HG03575 (cell line): ENCODE results near the gene TIMM17B.

Source experiments
- ATAC-seq: cut with Tn5 transposase; IDR thresholded peaks from one replicate; pipeline ENCODE4 v1.9.1; 2021; ENCODE audit not compliant: unreplicated experiment, insufficient number of reproducible peaks, low FRiP score; ENCODE audit errors: extremely low read depth

The TIMM17B gene

GRCh38 chrX:48852857-48853256 is 44.7 kb downstream of the TIMM17B start:
- no peak for ATAC-seq

GRCh38 chrX:48848847-48849246 is 48.7 kb downstream of the TIMM17B start:
- no peak for ATAC-seq
